ENCODE data around the gene SEC16B.

DNA sequence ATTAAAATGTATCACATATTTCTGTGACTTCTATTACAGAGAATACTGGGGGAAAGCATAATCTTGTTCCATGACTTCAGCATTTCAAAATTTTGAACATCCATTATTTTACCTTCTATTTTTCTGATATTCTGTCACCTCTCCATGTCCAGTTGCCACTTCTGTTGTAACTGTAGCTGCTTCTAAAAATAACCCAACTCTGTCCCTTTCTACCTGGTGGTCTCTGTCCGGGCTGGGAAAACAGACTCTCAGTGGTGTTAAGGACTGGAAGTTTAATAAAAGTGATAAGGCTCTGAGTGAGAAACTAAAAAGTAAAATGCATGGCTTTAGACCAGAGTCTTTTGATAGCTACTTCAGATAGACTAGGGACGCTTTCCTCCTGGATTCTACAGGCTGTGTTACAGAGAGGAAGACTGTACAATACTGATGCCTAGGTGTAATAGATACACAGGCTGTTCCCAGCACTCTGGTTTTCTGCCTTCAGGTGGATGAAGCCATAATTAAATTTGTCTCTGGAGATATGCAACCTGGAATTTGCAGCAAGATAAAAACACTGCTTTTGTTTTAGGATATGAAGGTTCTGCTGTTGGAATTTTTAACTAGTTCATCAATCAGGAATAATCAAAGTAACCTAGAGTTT lies 42.1 kb upstream of the SEC16B start:
- no peak for TF ChIP-seq POLR2A (IDR thresholded peaks at IDR 0.05)
- TF ChIP-seq, protein P1, sequence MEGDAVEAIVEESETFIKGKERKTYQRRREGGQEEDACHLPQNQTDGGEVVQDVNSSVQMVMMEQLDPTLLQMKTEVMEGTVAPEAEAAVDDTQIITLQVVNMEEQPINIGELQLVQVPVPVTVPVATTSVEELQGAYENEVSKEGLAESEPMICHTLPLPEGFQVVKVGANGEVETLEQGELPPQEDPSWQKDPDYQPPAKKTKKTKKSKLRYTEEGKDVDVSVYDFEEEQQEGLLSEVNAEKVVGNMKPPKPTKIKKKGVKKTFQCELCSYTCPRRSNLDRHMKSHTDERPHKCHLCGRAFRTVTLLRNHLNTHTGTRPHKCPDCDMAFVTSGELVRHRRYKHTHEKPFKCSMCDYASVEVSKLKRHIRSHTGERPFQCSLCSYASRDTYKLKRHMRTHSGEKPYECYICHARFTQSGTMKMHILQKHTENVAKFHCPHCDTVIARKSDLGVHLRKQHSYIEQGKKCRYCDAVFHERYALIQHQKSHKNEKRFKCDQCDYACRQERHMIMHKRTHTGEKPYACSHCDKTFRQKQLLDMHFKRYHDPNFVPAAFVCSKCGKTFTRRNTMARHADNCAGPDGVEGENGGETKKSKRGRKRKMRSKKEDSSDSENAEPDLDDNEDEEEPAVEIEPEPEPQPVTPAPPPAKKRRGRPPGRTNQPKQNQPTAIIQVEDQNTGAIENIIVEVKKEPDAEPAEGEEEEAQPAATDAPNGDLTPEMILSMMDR (IDR thresholded peaks at IDR 0.05 in 4 of 5, conservative IDR thresholded peaks at IDR 0.05 in 1 of 5), result no peak

Measured in gastrocnemius medialis (tissue), 4 donors.